Right renal pelvis (tissue), 4 donors: ENCODE results near the gene KLF7. TPM values are rescaled to one million over a fixed set of nuclear protein-coding genes. Genes with fewer than 3 reads are reported as not detected.

Experiments
- DNase-seq, 4 donors: peaks; one replicate each; pipeline ENCODE4 v3.0.0-alpha.2; 2013; ENCODE audit warnings: low read depth in 4 of 4, low spot score in 3 of 4, missing footprints in 1 of 4
- polyA plus RNA-seq, 4 donors: library from polyadenylated mRNA; unstranded; fragments of 120-200 nt; gene quantifications; one replicate each; pipeline ENCODE4 v1.2.1, GENCODE V29; 2013; ENCODE audit not compliant: insufficient read length in 4 of 4

The KLF7 gene
- polyA plus RNA-seq, 4 donors = 21.0 to 25.4 (median 22.2) TPM

- DNase-seq = no peak
Observed at GRCh38 chr2:207150284-207150683, 15.5 kb downstream of the KLF7 start.

- no peak for DNase-seq
Observed at GRCh38 chr2:207149249-207150213, 16.2 kb downstream of the KLF7 start.

- no peak for DNase-seq
Observed at GRCh38 chr2:207148020-207148419, 17.7 kb downstream of the KLF7 start.

GRCh38 chr2:207144173-207144785, 21.5 kb downstream of the KLF7 start:
- no peak for DNase-seq

GRCh38 chr2:207143215-207144172, 22.3 kb downstream of the KLF7 start:
- DNase-seq = peak in 1 of 4 donors; percentile 59

GRCh38 chr2:207142461-207142860, 23.3 kb downstream of the KLF7 start:
- no peak for DNase-seq

GRCh38 chr2:207141386-207141785, 24.4 kb downstream of the KLF7 start:
- DNase-seq = no peak

GRCh38 chr2:207140265-207140664, 25.5 kb downstream of the KLF7 start:
- DNase-seq = no peak

- DNase-seq = no peak
Observed at GRCh38 chr2:207139552-207139951, 26.2 kb downstream of the KLF7 start.

GRCh38 chr2:207138627-207139297, 27.0 kb downstream of the KLF7 start:
- no peak for DNase-seq

- no peak for DNase-seq
Observed at GRCh38 chr2:207137596-207138337, 28.0 kb downstream of the KLF7 start.

- no peak for DNase-seq
Observed at GRCh38 chr2:207136874-207137273, 28.9 kb downstream of the KLF7 start.

GRCh38 chr2:207135801-207136457, 29.8 kb downstream of the KLF7 start:
- no peak for DNase-seq

GRCh38 chr2:207135340-207135739, 30.4 kb downstream of the KLF7 start:
- DNase-seq = no peak

- peak; percentile 61 to 70 (median 64) for DNase-seq
Observed at GRCh38 chr2:207133820-207134519, 31.8 kb downstream of the KLF7 start.

GRCh38 chr2:207133458-207133819, 32.3 kb downstream of the KLF7 start:
- no peak for DNase-seq

GRCh38 chr2:207132019-207132418, 33.7 kb downstream of the KLF7 start:
- DNase-seq = no peak

GRCh38 chr2:207131594-207131993, 34.2 kb downstream of the KLF7 start:
- no peak for DNase-seq
